Mucosa of descending colon (tissue), 3 donors: ENCODE results near the gene IFI27L2. TPM values are rescaled to one million over a fixed set of nuclear protein-coding genes. Genes with fewer than 3 reads are reported as not detected.

ENCODE experiments used
- ATAC-seq: fragments of 200-7000 bp; cut with Tn5 transposase; one replicate; pipeline ENCODE4 v1.9.1; 2020; ENCODE audit warnings: mild to moderate bottlenecking, moderate library complexity
- DNase-seq, 3 donors: peaks; one replicate each; pipeline ENCODE4 v3.0.0-alpha.2; 2020
- H3K36me3 ChIP-seq: fragments of 200-600 bp; one replicate; pipeline ENCODE4 v1.8.0; 2021; ENCODE audit warnings: low read depth, mild to moderate bottlenecking
- H3K4me1 ChIP-seq: fragments of 200-600 bp; one replicate; pipeline ENCODE4 v1.8.0; 2021; ENCODE audit warnings: low read depth, mild to moderate bottlenecking
- H3K4me3 ChIP-seq: fragments of 200-600 bp; one replicate; pipeline ENCODE4 v1.8.0; 2021; ENCODE audit warnings: mild to moderate bottlenecking
- H3K9me3 ChIP-seq: fragments of 200-600 bp; one replicate; pipeline ENCODE4 v1.8.0; 2021; ENCODE audit warnings: mild to moderate bottlenecking
- intact Hi-C, 2 donors: fragments of 100-400 bp; cut with DNase I in 1 of 2; cut with micrococcal nuclease in 1 of 2; formaldehyde crosslinking; loops; one replicate each; pipeline versions ENCODE4 v1.11.0 to v1.11.1; 2022; cut with DNase I, micrococcal nuclease
- total RNA-seq, 3 donors: library from RNA; stranded (reverse); fragmentation: NEBNext Ultra II Directional in 2 of 3; extraction: Animal tissue kit (Norgen Biotek cat#: 25700) in 2 of 3; gene quantifications; one replicate each; pipeline versions ENCODE4 v1.2.1 to v1.2.4, GENCODE V29; 2021 to 2023
- TF ChIP-seq, protein P1 (sequence below): fragments of 200-600 bp; IDR thresholded peaks from one replicate; pipeline ENCODE4 v1.8.0; 2022; ENCODE audit warnings: antibody characterized with exemption, mild to moderate bottlenecking
- donor health status: DM: no; HTN: no; CAD: no; lungs with moderate emphysema.
- donor health status: DM: no; HTN: no; CAD: no.
- donor health status: DM: no; HTN: yes; CAD: no.

IFI27L2 gene
- total RNA-seq, 3 donors from 2014 or later, result 22.4 to 25.5 (median 24.3) TPM

GRCh38 chr14:94113490-94113889 is 15.9 kb downstream of the IFI27L2 start:
- Histone ChIP-seq H3K36me3 (no peaks in the 10 kb centered on the region), H3K4me3 (no peak overlapping the region), H3K4me1 (peaks cover 25% of the 10 kb centered on the region), H3K9me3 (no peaks in the 10 kb centered on the region)
- TF ChIP-seq, protein P1, sequence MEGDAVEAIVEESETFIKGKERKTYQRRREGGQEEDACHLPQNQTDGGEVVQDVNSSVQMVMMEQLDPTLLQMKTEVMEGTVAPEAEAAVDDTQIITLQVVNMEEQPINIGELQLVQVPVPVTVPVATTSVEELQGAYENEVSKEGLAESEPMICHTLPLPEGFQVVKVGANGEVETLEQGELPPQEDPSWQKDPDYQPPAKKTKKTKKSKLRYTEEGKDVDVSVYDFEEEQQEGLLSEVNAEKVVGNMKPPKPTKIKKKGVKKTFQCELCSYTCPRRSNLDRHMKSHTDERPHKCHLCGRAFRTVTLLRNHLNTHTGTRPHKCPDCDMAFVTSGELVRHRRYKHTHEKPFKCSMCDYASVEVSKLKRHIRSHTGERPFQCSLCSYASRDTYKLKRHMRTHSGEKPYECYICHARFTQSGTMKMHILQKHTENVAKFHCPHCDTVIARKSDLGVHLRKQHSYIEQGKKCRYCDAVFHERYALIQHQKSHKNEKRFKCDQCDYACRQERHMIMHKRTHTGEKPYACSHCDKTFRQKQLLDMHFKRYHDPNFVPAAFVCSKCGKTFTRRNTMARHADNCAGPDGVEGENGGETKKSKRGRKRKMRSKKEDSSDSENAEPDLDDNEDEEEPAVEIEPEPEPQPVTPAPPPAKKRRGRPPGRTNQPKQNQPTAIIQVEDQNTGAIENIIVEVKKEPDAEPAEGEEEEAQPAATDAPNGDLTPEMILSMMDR, result no peak
- ATAC-seq (peak; percentile 37), DNase-seq (peak; percentile 70 to 80 (median 79))
- intact Hi-C loops, result no loop called here

- DNase-seq (no peak), ATAC-seq (peak; percentile 30)
- TF ChIP-seq, protein P1, result no peak
- intact Hi-C loops, result no loop called here
- Histone ChIP-seq H3K9me3 (no peaks in the 10 kb centered on the region), H3K4me3 (no peak overlapping the region), H3K4me1 (peaks cover 25% of the 10 kb centered on the region), H3K36me3 (no peaks in the 10 kb centered on the region)
These were observed 16.3 kb downstream of the IFI27L2 start for GRCh38 chr14:94113073-94113472.

DNA sequence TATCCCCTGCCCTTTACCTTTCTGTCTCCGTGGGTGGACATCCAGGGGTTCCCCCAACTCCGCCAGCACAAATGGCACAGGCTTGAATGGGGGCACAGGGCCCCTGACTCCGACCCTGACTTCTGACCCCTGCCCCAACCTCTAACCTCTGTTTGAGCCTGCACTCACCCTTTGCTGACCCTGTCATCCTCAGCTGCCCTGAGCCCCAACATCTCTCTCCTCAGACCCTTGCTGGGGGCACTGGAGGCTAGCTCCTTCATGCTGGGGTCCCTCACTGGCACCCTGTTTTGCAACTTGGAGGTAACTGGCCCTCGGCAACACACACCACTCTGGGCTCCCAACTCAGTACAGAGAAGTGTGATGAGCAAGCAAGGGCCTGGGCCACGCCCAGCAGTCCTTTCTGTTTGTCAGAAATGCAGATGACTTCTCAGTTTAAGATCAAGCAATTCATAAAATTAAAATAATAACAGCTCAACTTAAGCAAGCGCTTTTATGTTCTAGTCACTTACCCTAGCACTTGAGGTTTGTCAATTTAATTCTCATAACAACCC is 16.8 kb downstream of the IFI27L2 start:
- intact Hi-C loops, result no loop called here
- peak; percentile 27 for ATAC-seq
- no peaks in the 10 kb centered on the region for H3K36me3 ChIP-seq
- peaks cover 25% of the 10 kb centered on the region for H3K4me1 ChIP-seq
- TF ChIP-seq, protein P1, result no peak
- H3K4me3 ChIP-seq, result no peak overlapping the region
- no peaks in the 10 kb centered on the region for H3K9me3 ChIP-seq
- DNase-seq, result peak in 2 of 3 donors; percentile 53 to 62

GRCh38 chr14:94111276-94112095 is 17.9 kb downstream of the IFI27L2 start:
- ATAC-seq (peak; percentile 2), DNase-seq (peak in 1 of 3 donors; percentile 40)
- H3K4me3 ChIP-seq, result no peak overlapping the region
- H3K9me3 ChIP-seq, result no peaks in the 10 kb centered on the region
- TF ChIP-seq, protein P1, result no peak
- intact Hi-C loops, result loop anchor here in 1 of 2 donors (2.0 kb wide), 1 partner anchor 31 kb away; the partner anchor contains the start of genes DDX24 and IFI27L1
- peaks cover 25% of the 10 kb centered on the region for H3K4me1 ChIP-seq
- no peaks in the 10 kb centered on the region for H3K36me3 ChIP-seq

GRCh38 chr14:94110552-94111181 is 18.7 kb downstream of the IFI27L2 start, which contains the start of gene IFI27:
Gene IFI27, plus strand, starts transcription at chr14:94110736.
- Histone ChIP-seq H3K4me3 (peak within 1 kb of the TSS; percentile 1), H3K36me3 (no peaks in the 10 kb centered on the region), H3K9me3 (no peaks in the 10 kb centered on the region), H3K4me1 (peaks cover 25% of the 10 kb centered on the region)
- peak; percentile 83 for ATAC-seq
- intact Hi-C loops, result loop anchor here in 1 of 2 donors (2.0 kb wide), 1 partner anchor 30 kb away; the partner anchor contains the start of genes DDX24 and IFI27L1
- TF ChIP-seq, protein P1, result no peak
- DNase-seq, result peak; percentile 67 to 83 (median 72)
